GM23248 (cell line): Measurements from ENCODE around the gene LRRC59.
"Not testable (repeated sequence)": the region's sequence is repeated elsewhere in the genome, so short reads cannot be mapped to it uniquely, and the experiment has no call there.

Source experiments
- EZH2 ChIP-seq: fragments of 200-600 bp; sonication (generic); IDR thresholded peaks from 2 replicates; pipeline ENCODE4 v1.6.1; 2018; ENCODE audit warnings: antibody characterized with exemption, mild to moderate bottlenecking; ENCODE audit not compliant: insufficient read depth, poor library complexity, severe bottlenecking
- EZH2phosphoT487 ChIP-seq: fragments of 200-600 bp; sonication (generic); IDR thresholded peaks from 2 replicates; pipeline ENCODE4 v1.6.1; 2018; ENCODE audit warnings: antibody characterized with exemption, moderate library complexity, mild to moderate bottlenecking, low read depth; ENCODE audit not compliant: insufficient read depth

DNA sequence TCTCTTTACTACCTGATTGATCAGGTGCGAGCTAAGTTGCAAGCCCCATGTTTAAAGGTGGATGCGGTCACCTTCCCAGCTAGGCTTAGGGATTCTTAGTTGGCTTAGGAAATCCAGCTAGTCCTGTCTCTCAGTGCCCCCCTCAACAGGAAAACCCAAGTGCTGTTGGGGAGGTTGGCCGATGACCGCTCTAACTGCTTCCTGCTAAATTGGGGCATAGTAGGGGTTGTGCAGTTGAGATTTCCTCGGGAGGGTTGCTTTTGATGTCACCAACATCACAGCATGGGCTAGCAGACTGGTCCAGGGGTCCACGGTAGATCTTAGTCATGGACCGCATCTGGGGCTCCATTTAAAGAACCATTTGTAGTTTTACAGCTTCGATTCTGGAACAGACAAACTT lies 2.3 kb upstream of the LRRC59 start:
- TF ChIP-seq EZH2, EZH2phosphoT487: not testable (repeated sequence)
